HG02571 (cell line): ENCODE results near the gene ATP11A.

Source experiments
- ATAC-seq: cut with Tn5 transposase; IDR thresholded peaks from one replicate; pipeline ENCODE4 v1.9.1; 2021; ENCODE audit warnings: mild to moderate bottlenecking, moderate library complexity; ENCODE audit not compliant: unreplicated experiment

ATP11A gene

DNA sequence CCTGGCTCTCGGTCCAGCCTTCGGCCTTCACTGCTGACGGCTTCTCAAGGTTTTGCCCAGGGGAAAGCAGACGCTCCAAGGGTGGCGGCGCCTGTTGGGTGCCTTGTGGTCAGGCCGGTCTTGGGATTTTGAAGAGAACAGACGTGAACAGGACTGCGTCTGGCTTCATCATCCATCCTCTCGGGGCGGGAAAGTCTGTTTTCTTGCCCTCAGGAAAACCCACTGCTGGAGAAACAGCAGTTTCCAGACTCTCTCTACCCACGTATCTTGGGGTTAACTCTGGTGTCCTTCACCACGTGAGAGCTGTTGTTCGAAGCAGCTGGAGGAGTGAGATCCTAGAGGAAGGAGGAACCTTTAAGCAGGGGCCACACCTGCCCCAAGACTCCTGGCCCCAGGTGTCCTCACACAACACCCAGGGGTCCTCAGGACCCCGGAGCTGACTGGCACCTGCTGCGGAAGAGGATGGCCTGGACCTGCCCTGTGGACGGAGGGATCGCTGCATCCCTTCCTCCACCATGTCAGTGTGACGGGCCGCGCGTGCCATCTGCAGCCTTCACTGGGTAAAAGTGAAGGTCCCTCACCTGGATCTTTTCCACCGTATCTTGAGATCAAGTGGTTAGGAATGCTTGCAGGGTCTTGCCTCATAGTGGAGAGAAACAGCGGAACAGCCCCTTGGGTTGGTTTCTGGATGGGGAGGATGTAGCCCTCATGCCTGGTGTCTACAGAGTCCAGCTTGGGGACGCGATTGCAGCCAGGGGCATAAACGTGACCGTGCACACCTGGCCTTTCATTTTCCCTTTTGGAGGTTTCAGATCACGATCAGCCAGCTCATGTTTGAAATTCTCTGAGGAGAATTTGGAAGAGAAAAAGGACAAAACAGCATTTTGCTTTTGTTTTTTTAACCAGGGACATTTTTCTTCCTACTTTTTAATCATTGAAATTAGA lies 209.7 kb downstream of the ATP11A start:
- ATAC-seq = no peak

DNA sequence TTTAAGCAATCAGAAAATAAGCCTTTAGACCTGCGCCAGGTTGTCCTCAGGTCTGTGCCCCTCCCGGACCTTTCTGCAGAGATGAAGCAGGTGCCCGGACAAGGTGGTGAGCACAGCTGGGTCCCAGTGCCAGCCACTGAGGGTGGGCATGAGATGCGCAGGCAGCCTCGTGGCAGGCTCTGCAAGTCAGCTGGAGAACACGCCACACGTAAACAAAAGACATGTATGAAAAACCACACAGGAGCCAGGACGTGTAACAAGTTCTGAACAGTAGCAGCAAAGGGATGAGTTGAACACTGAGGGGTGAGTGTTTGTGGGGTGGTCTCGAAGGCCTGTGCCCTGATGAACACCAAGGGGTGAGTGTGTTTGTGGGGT lies 210.4 kb downstream of the ATP11A start:
- ATAC-seq = no peak

DNA sequence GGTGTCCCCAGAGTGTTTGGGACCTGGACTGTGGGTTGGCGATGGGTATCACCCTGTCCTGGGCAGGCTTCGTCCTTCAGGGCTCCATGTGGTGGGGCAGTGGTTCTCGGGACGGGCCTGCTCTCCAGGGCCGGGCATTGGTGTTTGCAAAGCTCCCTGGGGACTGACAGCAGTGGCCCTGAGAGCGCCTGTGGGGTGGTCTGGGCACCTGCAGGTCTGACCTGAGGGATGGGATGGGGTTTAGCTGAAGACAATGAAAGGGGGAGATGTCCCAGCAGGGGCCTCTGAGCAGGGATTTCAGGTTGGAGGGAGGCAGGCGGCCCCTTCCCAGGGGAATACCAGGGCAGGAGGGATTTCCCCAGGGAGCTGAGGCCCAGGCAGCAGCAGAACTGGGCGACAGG lies 210.9 kb downstream of the ATP11A start:
- ATAC-seq = no peak

DNA sequence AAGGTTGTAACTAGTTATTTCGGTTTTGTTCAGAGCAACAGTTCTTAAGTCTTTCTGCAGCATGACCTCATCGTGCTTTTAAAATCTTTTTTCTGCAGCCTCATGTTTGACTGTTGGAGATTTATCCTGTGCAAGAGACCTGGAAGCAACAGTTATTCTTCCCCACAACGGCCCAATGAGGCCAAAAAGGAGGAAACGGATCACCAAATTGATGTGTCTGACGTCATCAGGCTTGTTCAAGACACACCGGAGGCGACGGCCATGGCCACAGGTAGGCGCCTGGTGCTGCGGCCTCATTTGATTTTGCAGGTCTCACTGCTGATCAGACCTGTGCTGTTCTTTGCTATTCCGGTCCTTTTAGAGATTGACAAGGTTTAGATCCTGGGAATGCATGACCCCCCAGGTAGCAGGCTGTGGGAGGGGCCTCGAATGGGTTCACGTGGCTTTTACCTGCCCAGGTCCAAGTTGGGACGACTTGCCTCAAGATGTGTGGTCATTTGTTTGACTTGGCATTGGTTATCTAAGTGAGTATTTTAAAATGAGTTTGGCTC lies 212.3 kb downstream of the ATP11A start:
- ATAC-seq = no peak

DNA sequence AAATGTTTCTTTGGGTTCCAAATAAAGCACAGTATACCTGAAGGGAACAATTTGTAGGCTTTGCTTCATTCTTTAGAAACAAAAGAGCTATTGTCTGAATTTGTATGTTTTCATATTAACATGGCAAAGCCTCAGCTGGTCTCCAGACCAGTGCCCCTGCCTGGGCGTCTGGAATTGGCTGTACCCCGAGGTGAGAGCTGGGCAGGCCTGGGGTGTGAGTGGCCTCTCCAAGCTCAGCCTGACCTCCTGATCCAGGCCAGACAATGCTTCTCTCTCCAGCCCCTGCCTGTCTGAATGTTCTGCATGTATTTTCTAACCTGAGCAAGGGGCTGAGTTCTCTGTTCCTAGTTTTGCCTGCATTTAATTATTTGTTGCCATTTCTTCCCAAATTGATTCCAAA lies 212.8 kb downstream of the ATP11A start:
- no peak for ATAC-seq

DNA sequence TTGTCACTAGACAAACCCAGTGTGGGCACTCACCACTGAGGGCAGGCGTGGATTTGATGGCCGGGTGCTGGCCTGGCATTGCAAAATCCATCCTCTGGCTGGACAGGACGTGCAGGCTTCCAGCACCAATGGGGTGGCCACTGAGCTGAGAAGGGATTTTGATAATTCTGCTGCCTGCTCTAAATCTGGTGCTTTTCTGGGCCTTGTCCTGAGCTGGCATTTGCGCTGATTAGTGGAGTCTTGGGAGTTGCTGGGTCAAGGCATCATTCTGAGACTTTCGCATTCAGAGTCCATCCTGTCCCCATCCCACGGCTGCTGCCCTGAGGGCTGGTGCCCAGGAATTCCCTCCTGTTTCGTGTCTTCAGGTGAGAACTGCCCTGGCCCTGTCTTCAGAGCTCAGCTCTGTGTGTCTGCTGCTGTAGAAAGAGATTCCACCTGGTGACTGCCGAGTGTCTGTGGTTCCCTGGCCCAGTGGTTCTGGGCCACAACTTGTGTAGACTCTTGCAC lies 213.3 kb downstream of the ATP11A start:
- no peak for ATAC-seq

DNA sequence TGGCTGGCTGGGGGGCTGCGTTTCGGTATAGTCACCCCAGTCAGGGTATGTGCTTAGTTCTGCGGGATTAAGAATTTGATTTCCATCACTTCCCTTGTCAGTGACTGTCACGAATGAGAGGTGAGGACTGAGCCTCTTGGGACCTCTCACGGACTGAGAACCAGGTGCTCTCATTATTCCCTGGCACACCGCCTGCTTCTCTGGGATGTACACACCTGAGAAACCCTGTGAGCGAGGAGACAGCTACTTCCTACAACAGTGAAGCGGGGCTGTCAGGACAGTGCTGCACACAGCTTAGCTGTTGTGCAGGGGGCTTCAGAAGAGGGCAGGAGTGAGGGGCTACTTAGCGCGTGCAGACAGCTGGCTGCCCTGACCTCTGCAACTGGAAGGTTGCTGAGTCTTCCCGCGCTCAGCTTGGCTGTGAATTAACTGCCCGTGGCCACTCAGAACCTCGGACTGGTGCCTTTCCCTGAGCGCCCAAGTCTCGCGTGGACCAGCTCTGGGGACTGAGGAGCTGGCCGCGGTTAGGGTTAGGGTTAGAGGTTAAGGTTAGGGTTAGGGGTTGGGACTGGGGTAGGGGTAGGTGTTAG lies 213.9 kb downstream of the ATP11A start:
- ATAC-seq = no peak

DNA sequence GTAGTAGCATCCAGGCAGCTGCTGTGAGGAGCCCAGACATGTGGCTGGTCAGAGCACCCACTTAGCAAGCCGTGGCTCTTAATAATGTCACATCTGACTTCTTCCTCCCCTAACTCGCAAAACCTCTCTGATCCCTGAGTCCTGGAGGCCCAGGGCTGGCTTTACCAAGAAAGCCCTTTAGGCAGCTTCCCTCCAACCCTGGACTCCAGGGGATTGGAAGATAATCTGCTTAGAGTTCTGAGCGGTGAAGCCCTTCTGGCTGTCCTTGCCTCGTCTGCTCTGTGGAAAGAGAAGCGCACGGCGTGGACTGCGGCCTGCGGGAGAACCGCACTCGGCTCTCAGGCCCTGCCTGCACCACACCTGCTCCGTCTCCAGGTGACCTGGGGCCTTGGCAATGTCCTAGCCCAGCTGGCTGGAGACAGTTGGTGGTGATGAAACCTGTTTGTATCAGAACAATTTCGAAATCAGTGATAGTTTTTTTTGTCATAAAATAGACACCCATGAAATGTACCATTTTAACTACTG lies 214.7 kb downstream of the ATP11A start:
- ATAC-seq = no peak

DNA sequence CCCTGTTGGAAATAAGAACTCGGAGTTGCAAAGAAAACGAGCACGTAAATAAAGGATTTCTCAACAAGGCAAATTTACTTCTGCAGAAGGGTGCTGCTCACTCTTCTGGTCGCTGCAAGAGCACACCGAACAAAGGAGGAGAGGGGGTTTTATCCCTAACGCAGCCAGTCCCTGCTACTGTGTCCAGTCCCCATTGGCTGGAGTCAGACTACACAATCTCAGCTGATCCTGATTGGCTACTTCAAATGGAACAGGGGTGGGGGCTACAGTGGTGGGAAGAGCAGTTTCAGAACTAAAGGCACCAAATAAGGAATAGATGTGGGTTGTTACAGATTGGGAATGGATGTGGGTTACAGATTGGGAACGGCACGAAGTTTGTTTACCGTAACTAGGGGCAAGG lies 215.2 kb downstream of the ATP11A start:
- ATAC-seq = no peak

DNA sequence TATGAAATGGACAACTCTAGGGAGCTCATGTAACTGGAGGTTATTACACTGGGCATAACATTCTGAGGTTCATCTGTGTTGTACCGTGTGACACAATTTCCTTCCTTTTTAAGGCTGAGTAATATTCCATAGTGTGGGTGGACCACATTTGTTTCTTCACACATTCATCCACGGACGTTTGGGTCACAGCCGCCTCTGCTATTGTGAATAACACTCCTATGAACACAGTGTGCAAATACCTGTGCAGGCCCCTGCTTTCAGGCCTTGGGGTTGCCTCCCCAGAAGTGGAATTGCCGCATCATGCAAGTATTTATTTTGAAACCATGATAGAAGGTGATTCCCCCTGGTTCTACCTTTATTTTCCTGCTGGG lies 215.8 kb downstream of the ATP11A start:
- no peak for ATAC-seq

DNA sequence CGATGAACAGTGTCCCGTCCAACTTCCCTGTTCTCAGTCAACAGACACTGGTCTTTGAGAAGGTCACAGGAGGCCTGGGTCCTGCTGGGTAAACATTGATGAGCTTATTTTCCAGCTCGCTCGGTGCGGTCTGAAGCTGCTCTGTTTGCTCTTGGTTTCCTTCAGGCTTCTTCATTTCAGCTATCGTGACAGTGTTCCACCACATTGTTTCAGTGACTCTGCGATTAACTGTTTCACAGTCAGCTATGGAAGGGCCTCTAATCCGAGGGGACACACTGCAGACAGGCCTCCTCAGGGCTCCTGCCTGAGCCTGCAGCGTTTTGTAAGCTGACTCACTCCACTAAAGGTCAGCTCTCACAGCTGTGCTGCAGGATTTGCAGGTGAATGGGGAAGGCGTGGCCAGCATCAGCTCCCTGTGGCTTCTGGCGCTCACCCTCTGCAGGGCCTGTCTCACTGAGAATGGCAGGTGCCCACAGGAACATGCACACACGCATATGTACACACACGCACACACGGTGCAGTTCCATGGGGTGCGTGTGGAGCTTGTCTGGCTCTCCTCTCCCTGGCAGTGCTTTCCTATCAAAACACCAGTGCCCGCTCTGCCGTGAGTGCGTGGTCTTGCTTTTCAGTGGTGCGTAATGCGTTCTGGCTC lies 216.3 kb downstream of the ATP11A start:
- no peak for ATAC-seq

DNA sequence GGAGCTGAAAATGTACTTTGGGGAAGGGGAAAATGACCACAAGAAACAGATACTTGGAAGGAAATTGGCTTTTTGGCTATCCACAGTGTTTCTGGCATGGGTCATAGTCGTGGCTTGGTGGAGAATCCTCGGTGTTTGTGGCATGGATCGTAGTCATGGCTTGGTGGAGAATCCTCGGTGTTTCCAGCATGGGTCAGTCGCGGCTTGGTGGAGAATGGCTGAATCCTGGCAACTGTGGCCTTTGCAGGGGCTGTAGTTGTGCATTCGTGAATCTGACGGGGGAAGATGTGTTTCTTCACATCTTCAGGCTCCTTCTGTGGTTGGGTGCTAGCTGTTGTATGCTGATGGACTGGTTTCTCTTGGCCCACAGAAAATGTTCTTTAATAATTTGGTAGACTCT lies 217.4 kb downstream of the ATP11A start:
- no peak for ATAC-seq

DNA sequence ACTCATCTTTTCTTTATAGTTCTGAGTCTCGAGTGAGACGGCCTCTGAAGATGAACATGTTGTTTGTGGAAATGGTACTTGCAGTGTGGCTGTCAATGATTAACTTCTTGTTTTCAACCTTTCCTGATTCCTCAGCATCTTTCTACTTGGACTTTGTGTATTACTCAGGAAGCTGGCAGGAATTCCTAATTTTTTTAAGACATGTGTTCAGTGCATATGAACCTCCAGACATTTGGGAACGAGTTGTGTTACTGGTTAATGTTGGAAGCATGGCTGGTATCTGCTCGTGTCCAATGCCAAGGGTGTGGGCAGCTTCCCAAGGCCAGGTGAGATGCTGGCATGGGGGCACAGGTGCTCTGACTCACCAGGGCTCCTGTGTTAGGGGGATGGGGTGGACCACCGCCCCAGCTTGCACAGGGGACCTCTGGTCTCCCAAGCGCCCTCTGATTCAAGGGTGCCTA lies 218.1 kb downstream of the ATP11A start:
- no peak for ATAC-seq

DNA sequence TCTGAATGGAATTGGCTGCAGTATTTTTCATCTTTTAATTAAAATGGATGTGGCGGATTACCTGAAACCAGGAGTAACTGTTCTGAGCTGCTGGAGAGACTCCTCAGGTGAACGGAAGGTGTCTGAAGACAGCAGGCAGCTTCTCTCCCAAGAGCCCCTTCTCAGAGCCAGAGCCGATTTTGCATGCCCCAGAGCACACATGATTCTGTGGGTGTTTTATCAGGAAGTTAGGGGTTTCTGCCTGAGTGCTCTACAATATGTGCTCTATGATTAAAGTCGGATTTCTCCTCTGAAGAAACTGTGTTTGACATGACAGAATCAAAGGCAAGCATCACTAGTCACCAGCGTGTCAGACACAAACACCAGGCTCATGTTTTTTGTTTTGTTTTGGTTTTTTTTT lies 218.5 kb downstream of the ATP11A start:
- no peak for ATAC-seq

DNA sequence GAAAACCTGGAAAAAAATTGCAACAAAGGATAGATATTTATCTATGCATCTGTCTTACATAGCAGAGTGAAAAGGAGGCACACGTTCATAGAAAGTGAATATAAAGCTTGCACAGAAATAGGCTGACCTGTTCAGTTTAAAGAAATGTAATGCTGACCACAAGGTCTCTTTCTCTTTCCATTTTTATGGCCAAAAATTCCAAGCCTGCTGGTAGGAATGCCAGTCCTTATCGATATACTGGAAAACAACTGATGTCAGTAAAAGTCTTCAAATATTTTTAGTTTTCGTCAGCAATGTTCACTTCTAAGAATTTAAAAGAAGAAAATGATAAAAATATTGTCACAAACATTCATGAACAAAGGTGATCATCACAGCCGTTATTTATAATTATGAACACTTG lies 220.2 kb downstream of the ATP11A start:
- ATAC-seq = no peak

DNA sequence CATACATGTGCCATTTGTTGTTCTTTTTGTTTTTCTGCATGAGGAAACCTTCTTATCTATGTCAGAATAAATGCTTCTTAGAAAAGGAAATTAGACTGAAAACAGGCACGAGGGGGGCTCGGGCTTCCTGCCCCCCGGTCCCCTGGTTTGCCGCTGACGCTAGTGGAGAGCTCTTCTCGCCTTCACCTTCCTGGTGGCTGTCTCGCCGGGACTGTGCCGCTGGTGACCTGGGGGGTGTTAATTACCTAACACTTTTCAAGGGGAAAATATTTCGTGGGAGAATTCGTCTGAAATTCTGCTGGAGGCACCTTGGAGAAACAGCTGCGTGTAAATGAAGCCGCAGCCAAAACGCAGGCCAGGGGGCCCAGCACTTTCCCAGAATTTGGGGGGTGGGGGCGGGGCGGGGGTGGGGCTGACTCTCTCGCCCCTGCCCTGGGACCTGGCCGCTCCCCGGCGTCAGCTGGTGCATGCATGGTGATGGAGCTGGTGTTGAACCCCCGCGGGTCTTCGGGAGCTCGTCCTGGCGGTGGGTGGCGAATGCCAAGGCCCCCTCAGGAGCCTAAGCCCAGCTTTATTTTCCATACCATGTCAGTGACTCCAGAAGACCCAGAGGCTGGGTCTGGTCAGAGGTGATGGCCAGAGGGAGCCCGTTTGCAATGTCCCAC lies 220.9 kb downstream of the ATP11A start:
- no peak for ATAC-seq

DNA sequence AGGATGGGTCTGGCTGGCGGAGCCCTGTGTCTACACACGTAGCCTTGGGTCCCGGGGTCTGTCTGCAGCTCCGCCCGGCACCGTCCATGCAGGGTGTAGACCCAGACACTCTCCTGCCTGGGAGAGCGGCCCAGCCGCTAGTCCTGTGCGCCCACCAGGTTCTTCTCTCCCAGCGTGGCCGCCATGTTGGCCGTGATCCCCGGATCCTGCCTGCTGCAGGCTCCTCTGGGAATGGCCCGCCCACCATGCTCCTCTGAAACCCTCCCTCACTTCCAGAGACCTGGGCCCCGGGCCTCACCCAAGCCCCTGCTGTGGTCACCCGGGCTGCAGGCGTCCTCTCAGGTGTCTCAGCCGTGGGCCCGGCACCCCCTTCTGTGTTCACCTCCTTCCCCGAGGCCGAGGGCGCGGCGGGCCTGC lies 221.5 kb downstream of the ATP11A start:
- ATAC-seq = no peak

DNA sequence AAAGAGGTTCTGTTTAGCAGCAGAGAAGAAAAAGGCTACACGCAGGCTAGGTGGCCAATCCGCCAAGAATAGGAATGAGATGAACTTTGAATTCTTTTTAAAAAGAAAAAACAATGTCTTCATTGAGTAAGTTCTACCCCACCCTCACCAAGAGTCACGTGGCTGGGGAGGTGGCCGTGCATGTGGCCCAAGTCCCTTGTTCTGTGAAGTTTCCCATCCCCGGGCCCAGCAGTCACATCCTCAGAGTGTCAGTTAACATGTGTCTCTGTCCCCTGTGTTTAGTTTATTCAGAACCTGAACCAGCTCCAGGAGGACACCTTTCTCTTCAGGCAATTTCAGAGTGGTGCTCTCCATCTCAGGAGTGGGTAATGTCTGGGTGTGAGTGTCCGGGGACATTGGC lies 222.0 kb downstream of the ATP11A start:
- no peak for ATAC-seq

DNA sequence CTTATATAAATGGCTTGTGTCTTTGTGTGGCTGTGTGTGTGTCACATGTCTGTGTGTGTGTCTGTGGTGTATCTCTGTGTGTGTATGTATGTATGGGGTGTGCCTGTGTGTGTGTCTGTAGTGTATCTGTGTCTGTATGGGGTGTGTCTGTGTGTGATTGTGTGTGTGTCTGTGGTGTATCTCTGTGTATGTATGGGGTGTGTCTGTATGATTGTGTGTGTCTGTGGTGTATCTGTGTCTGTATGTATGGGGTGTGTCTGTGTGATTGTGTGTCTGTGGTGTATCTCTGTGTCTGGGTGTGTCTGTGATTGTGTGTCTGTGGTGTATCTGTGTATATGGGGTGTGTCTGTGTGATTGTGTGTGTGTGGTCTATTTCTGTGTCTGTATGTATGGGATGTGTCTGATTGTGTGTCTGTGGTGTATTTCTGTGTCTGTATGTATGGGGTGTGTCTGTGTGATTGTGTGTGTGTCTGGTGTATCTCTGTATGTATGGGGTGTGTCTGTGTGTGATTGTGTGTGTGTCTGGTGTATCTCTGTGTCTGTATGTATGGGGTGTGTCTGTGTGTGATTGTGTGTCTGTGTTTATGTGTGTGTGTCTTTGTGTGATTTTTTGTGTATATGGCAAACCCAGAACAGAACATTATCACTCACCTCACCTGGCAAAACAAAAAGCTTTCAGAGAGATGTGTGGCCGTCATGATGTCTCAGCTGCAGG lies 223.0 kb downstream of the ATP11A start:
- no peak for ATAC-seq

DNA sequence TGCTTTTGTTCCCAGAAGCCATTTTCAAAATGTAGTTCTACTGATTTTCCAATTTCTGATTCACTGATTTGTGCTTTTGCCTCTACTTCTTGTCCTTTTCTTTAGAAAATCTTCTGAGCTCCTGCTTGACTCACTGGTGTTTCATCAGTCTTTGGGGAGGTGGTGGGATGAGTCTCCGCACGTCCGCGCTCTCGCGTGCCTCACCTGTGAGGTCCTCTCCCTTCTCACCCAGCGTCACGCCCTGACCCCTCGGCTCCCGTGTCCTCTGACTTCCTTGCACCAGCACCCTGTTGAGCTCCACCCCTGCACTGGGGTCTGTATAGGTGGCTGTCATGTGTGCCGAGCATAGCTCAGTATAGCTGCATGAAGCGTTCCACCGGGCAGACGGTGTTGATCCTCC lies 226.5 kb downstream of the ATP11A start:
- no peak for ATAC-seq
